GM12878 (cell line): Measurements from ENCODE around the gene C3orf49. TPM values are rescaled to one million over a fixed set of nuclear protein-coding genes. Genes with fewer than 3 reads are reported as not detected.

Experiments used
- ATAC-seq: fragments of 200-7000 bp; cut with Tn5 transposase; 3 replicates; pipeline ENCODE4 v1.9.1; 2020; ENCODE audit warnings: mild to moderate bottlenecking, moderate library complexity
- BruUV-seq: library from RNA; stranded (reverse); fragments of 400-500 nt; replicated peaks from 2 replicates; lab custom pipeline; 2021; lab: Mats Ljungman, UMichigan
- CTCF ChIA-PET: fragments of 300-600 bp; sonication (Branson Sonifier 250); formaldehyde crosslinking; extraction: SDS; loops from one replicate; lab custom pipeline; 2021; ENCODE audit warnings: inconsistent platforms; lab: Yijun Ruan, JAX
- POLR2A ChIA-PET: fragments of 350-600 bp; formaldehyde crosslinking; extraction: SDS; loops from one replicate; lab custom pipeline; 2021; ENCODE audit warnings: inconsistent platforms; lab: Charles Lee
- RAD21 ChIA-PET: fragments of 300-600 bp; sonication (Branson Sonifier 250); formaldehyde crosslinking; loops from one replicate; lab custom pipeline; 2023; ENCODE audit warnings: antibody characterized with exemption; ENCODE audit not compliant: unreplicated experiment; lab: Charles Lee
- SMC1A ChIA-PET: fragments of 300-600 bp; sonication (Branson Sonifier 250); formaldehyde crosslinking; loops from one replicate; lab custom pipeline; 2023; ENCODE audit not compliant: unreplicated experiment, uncharacterized antibody; lab: Charles Lee
- DNase-seq: peaks from one replicate; pipeline ENCODE4 v3.0.0-alpha.2; 2011; ENCODE audit warnings: low read depth, low spot score
- FAIRE-seq: peaks from 3 replicates; lab custom pipeline; 2011; peaks lifted over from hg19 to GRCh38; lab: Jason Lieb, UNC
- H2AFZ ChIP-seq: 2 replicates; pipeline ENCODE4 v1.6.0; 2011; ENCODE audit warnings: low read depth, low read length, control low read depth; ENCODE audit not compliant: control insufficient read depth
- H3K27ac ChIP-seq: 2 replicates; pipeline ENCODE4 v1.5.1; 2011; ENCODE audit warnings: control low read depth; ENCODE audit not compliant: control insufficient read depth, insufficient read depth
- H3K27me3 ChIP-seq, 2 experiments: replicated peaks in 1 of 2; 2 replicates each; pipeline versions ENCODE4 v1.6.0 to v1.6.1; 2011; ENCODE audit warnings: low read length in 1 of 2; ENCODE audit not compliant: control insufficient read depth in 2 of 2, insufficient read depth in 2 of 2
- H3K36me3 ChIP-seq, 2 experiments: 2 replicates each; pipeline ENCODE4 v1.5.1; 2011; ENCODE audit warnings: low read length in 1 of 2; ENCODE audit not compliant: control insufficient read depth in 2 of 2, insufficient read depth in 2 of 2
- H3K4me1 ChIP-seq: 2 replicates; pipeline ENCODE4 v1.6.1; 2011; ENCODE audit warnings: mild to moderate bottlenecking, low read length, moderate library complexity, mixed read lengths; ENCODE audit not compliant: control insufficient read depth, insufficient read depth
- H3K4me2 ChIP-seq: 2 replicates; pipeline ENCODE4 v1.6.0; 2011; ENCODE audit warnings: control low read depth; ENCODE audit not compliant: control insufficient read depth, insufficient read depth
- H3K4me3 ChIP-seq: fragments of 200-600 bp; sonication (generic); 2 replicates; pipeline ENCODE4 v1.5.1; 2016
- H3K79me2 ChIP-seq: 2 replicates; pipeline ENCODE4 v1.6.0; 2011; ENCODE audit warnings: low read length; ENCODE audit not compliant: control insufficient read depth, insufficient read depth
- H3K9ac ChIP-seq: 2 replicates; pipeline ENCODE4 v1.8.0; 2011; ENCODE audit warnings: low read length, control low read depth, mixed read lengths; ENCODE audit not compliant: control insufficient read depth, insufficient read depth
- H3K9me3 ChIP-seq: replicated peaks from 3 replicates; pipeline ENCODE4 v1.5.1; 2011; ENCODE audit warnings: mild to moderate bottlenecking, low read length; ENCODE audit not compliant: control insufficient read depth, insufficient read depth
- H4K20me1 ChIP-seq: 2 replicates; pipeline ENCODE4 v1.6.0; 2011; ENCODE audit not compliant: control insufficient read depth, insufficient read depth
- ATF3 ChIP-seq: IDR thresholded peaks from 2 replicates; pipeline ENCODE4 v1.6.1; 2011; ENCODE audit warnings: low read depth, mild to moderate bottlenecking, low read length, moderate library complexity, borderline replicate concordance; ENCODE audit errors: extremely low read depth
- EZH2 ChIP-seq: IDR thresholded peaks from 2 replicates; pipeline ENCODE4 v1.6.1; 2012; ENCODE audit warnings: low read depth, mild to moderate bottlenecking, control low read depth, inconsistent platforms, low read length, borderline replicate concordance; ENCODE audit not compliant: control insufficient read depth
- MYC ChIP-seq: IDR thresholded peaks from 2 replicates; pipeline ENCODE4 v1.6.1; 2011; ENCODE audit warnings: mild to moderate bottlenecking, low read length, moderate library complexity, inconsistent platforms; ENCODE audit not compliant: insufficient read depth, insufficient replicate concordance, insufficient read length, severe bottlenecking
- NBN ChIP-seq: fragments of 450-650 bp; IDR thresholded peaks from 2 replicates; pipeline ENCODE4 v1.6.1; 2016
- NRF1 ChIP-seq: conservative IDR thresholded peaks from 2 replicates; pipeline ENCODE4 v1.6.1; 2011; ENCODE audit warnings: mild to moderate bottlenecking, low read depth, low read length, improper control_type of control experiment
- REST ChIP-seq: IDR thresholded peaks from 2 replicates; pipeline ENCODE4 v1.6.1; 2012; ENCODE audit warnings: mild to moderate bottlenecking, low read depth, low read length
- SIN3A ChIP-seq: IDR thresholded peaks from 2 replicates; pipeline ENCODE4 v1.6.1; 2012; ENCODE audit warnings: low read depth, low read length, improper control_type of control experiment
- TCF12 ChIP-seq: IDR thresholded peaks from 2 replicates; pipeline ENCODE4 v1.6.1; 2011; ENCODE audit warnings: low read depth, mild to moderate bottlenecking, low read length
- YY1 ChIP-seq: IDR thresholded peaks from 2 replicates; pipeline ENCODE4 v1.6.1; 2011; ENCODE audit warnings: low read depth, mild to moderate bottlenecking, low read length
- ZBTB33 ChIP-seq: fragments of 450-650 bp; IDR thresholded peaks from 2 replicates; pipeline ENCODE4 v1.6.1; 2017; ENCODE audit warnings: mild to moderate bottlenecking
- WGBS: methylation state at CpG from one replicate; pipeline ENCODE4 v1.1.6; 2016; ENCODE audit warnings: low lambda C conversion rate; ENCODE audit not compliant: insufficient replicate concordance, insufficient coverage; ENCODE audit errors: missing lambda C conversion rate; 5-methylcytosine and 5-hydroxymethylcytosine counted together
- in situ Hi-C: fragments of 300-500 bp; cut with MboI; formaldehyde crosslinking; loops from 9 replicates; pipeline ENCODE4 v1.14.3; 2018; ENCODE audit warnings: mixed read lengths
- intact Hi-C: fragments of 100-400 bp; cut with micrococcal nuclease; formaldehyde crosslinking; loops from one replicate; pipeline ENCODE4 v1.14.2; 2022; ENCODE audit not compliant: unreplicated experiment
- polyA plus RNA-seq, 11 experiments: library from polyadenylated mRNA; depleted of rRNA in 4 of 11; unstranded in 6 of 11; stranded (reverse) in 5 of 11; fragments of >200 nt; fragmentation: Nextera tagmentation in 4 of 11; fragmentation: Illumina TruSeq in 1 of 11; extraction: Ambion mirVana in 4 of 11; extraction: Trizol in 1 of 11; gene quantifications; 1 replicate in 1 of 11; 2 replicates in 10 of 11; pipeline versions ENCODE4 v1.2.1 to v1.2.3, GENCODE V29; 2011 to 2016; ENCODE audit warnings: inconsistent platforms in 2 of 11, missing spikeins in 2 of 11, low read depth in 1 of 11
- total RNA-seq, 4 experiments: library from RNA; depleted of rRNA in 3 of 4; stranded (reverse); fragments of >200 nt in 3 of 4; fragmentation: Illumina TruSeq in 1 of 4; extraction: Trizol in 1 of 4; gene quantifications; 2 replicates each; pipeline versions ENCODE4 v1.2.1 to v1.2.3, GENCODE V29; 2013 to 2021
- TF ChIP-seq, protein P1 (sequence below): fragments of 450-650 bp; IDR thresholded peaks from 2 replicates; pipeline ENCODE4 v1.6.1; 2018; ENCODE audit warnings: mild to moderate bottlenecking, low read depth, moderate library complexity; ENCODE audit not compliant: partially characterized antibody
- TF ChIP-seq, protein P2 (sequence below): IDR thresholded peaks from 2 replicates; pipeline ENCODE4 v1.6.1; 2011; ENCODE audit warnings: mild to moderate bottlenecking, low read depth, low read length, moderate library complexity; ENCODE audit not compliant: insufficient replicate concordance

The C3orf49 gene
- total and polyA plus RNA-seq, 10 of the 15 experiments (the other 5 are each of a cell fraction or from before 2014, with no cell fraction given): 0.21 TPM; not detected in 9

GRCh38 chr3:63798949-63799348 lies 20.1 kb upstream of the C3orf49 start:
- no peak overlapping the region for H3K4me3 ChIP-seq
- TF ChIP-seq ATF3: no peak
- TF ChIP-seq MYC: no peak
- no peak for TF ChIP-seq NBN
- TF ChIP-seq TCF12: no peak
- no peak for TF ChIP-seq REST
- TF ChIP-seq EZH2: no peak
- TF ChIP-seq ZBTB33: no peak
- no peak for TF ChIP-seq YY1
- TF ChIP-seq, protein P1, sequence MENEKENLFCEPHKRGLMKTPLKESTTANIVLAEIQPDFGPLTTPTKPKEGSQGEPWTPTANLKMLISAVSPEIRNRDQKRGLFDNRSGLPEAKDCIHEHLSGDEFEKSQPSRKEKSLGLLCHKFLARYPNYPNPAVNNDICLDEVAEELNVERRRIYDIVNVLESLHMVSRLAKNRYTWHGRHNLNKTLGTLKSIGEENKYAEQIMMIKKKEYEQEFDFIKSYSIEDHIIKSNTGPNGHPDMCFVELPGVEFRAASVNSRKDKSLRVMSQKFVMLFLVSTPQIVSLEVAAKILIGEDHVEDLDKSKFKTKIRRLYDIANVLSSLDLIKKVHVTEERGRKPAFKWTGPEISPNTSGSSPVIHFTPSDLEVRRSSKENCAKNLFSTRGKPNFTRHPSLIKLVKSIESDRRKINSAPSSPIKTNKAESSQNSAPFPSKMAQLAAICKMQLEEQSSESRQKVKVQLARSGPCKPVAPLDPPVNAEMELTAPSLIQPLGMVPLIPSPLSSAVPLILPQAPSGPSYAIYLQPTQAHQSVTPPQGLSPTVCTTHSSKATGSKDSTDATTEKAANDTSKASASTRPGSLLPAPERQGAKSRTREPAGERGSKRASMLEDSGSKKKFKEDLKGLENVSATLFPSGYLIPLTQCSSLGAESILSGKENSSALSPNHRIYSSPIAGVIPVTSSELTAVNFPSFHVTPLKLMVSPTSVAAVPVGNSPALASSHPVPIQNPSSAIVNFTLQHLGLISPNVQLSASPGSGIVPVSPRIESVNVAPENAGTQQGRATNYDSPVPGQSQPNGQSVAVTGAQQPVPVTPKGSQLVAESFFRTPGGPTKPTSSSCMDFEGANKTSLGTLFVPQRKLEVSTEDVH: no peak
- no peak for TF ChIP-seq SIN3A
- TF ChIP-seq, protein P2, sequence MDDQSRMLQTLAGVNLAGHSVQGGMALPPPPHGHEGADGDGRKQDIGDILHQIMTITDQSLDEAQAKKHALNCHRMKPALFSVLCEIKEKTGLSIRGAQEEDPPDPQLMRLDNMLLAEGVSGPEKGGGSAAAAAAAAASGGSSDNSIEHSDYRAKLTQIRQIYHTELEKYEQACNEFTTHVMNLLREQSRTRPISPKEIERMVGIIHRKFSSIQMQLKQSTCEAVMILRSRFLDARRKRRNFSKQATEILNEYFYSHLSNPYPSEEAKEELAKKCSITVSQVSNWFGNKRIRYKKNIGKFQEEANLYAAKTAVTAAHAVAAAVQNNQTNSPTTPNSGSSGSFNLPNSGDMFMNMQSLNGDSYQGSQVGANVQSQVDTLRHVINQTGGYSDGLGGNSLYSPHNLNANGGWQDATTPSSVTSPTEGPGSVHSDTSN: no peak
- no peak for TF ChIP-seq NRF1
- ChIA-PET RAD21 (no interaction called here), SMC1A (no interaction called here), CTCF (interaction anchor here (0.7 kb wide), 1 partner anchor 19 kb away, joined by 3 read pairs; no protein-coding TSS in a partner anchor), POLR2A (no interaction called here)
- WGBS: 86% methylated on average over 2 of the region's 2 CpGs
- DNase-seq: no peak
- ATAC-seq: no peak
- no peaks in the 10 kb centered on the region for H3K4me1 ChIP-seq
- no peaks in the 10 kb centered on the region for H3K9me3 ChIP-seq
- H3K79me2 ChIP-seq: no peaks in the 10 kb centered on the region
- H2AFZ ChIP-seq: no peak overlapping the region
- no peaks in the 10 kb centered on the region for H3K36me3 ChIP-seq
- H3K27me3 ChIP-seq: no peaks in the 10 kb centered on the region
- H3K9ac ChIP-seq: no peak overlapping the region
- BruUV-seq: no TSS peak
- intact Hi-C loops: no loop called here
- H4K20me1 ChIP-seq: no peaks in the 10 kb centered on the region
- FAIRE-seq: no peak
- no peak overlapping the region for H3K27ac ChIP-seq
- in situ Hi-C loops: no loop called here
- H3K4me2 ChIP-seq: no peak overlapping the region
